ENCODE measurements around the gene SEL1L2.
"Not testable (repeated sequence)": the region's sequence is repeated elsewhere in the genome, so short reads cannot be mapped to it uniquely, and the experiment has no call there.

SEL1L2 gene

GRCh38 chr20:13990465-13990864 lies at the start of gene SEL1L2:
Gene SEL1L2 (minus strand): TSS chr20:13990614. CDS start chr20:13990534, 80 bp downstream.
- no peak for DNase-seq (ENCODE audit: low read depth)

- no peak for DNase-seq (ENCODE audit: low read depth)
These were observed 46.2 kb upstream of the SEL1L2 start for GRCh38 chr20:14036567-14036966.

GRCh38 chr20:14033310-14033709 lies 42.9 kb upstream of the SEL1L2 start:
- DNase-seq (ENCODE audit: low read depth): no peak

- DNase-seq (ENCODE audit: low read depth): no peak
These were observed 40.6 kb upstream of the SEL1L2 start for GRCh38 chr20:14030991-14031390.

GRCh38 chr20:14012671-14013070 lies 22.3 kb upstream of the SEL1L2 start:
- no peak for DNase-seq (ENCODE audit: low read depth)

- DNase-seq (ENCODE audit: low read depth): no peak
These were observed 18.8 kb upstream of the SEL1L2 start for GRCh38 chr20:14009208-14009607.

- no peak for DNase-seq (ENCODE audit: low read depth)
These were observed 15.6 kb upstream of the SEL1L2 start for GRCh38 chr20:14005996-14006395.

- no peak for DNase-seq (ENCODE audit: low read depth)
These were observed 10.5 kb upstream of the SEL1L2 start for GRCh38 chr20:14000917-14001316.

- DNase-seq (ENCODE audit: low read depth): no peak
These were observed 5.9 kb upstream of the SEL1L2 start for GRCh38 chr20:13996265-13996664.

- no peak for DNase-seq (ENCODE audit: low read depth)
These were observed 5.4 kb upstream of the SEL1L2 start for GRCh38 chr20:13995841-13996240.

GRCh38 chr20:13995086-13995665 lies 4.8 kb upstream of the SEL1L2 start, which contains the start of gene MACROD2:
Gene MACROD2 (plus strand): TSS chr20:13995516.
- DNase-seq (ENCODE audit: low read depth): no peak

GRCh38 chr20:13991955-13992354 lies 1.5 kb upstream of the SEL1L2 start:
- DNase-seq (ENCODE audit: low read depth): not testable (repeated sequence)

GRCh38 chr20:13991311-13991710 lies 897 bp upstream of the SEL1L2 start:
- DNase-seq (ENCODE audit: low read depth): no peak

- no peak for DNase-seq (ENCODE audit: low read depth)
These were observed 6.2 kb downstream of the SEL1L2 start for GRCh38 chr20:13984211-13984610.

- DNase-seq (ENCODE audit: low read depth): no peak
These were observed 29.9 kb downstream of the SEL1L2 start for GRCh38 chr20:13960525-13960924.

GRCh38 chr20:13960119-13960518 lies 30.3 kb downstream of the SEL1L2 start:
- no peak for DNase-seq (ENCODE audit: low read depth)

- no peak for DNase-seq (ENCODE audit: low read depth)
These were observed 37.2 kb downstream of the SEL1L2 start for GRCh38 chr20:13953227-13953626.

GRCh38 chr20:13947719-13948118 lies 42.7 kb downstream of the SEL1L2 start:
- no peak for DNase-seq (ENCODE audit: low read depth)

GRCh38 chr20:13941031-13941430 lies 49.4 kb downstream of the SEL1L2 start:
- no peak for DNase-seq (ENCODE audit: low read depth)

- no peak for DNase-seq (ENCODE audit: low read depth)
These were observed 53.4 kb downstream of the SEL1L2 start for GRCh38 chr20:13936781-13937576.

- DNase-seq (ENCODE audit: low read depth): no peak
These were observed 55.2 kb downstream of the SEL1L2 start for GRCh38 chr20:13934992-13935894.

- no peak for DNase-seq (ENCODE audit: low read depth)
These were observed 60.1 kb downstream of the SEL1L2 start for GRCh38 chr20:13930281-13930680.

- DNase-seq (ENCODE audit: low read depth): no peak
These were observed 60.6 kb downstream of the SEL1L2 start for GRCh38 chr20:13929836-13930235.
